ENCODE measurements around the gene PAK1IP1.
A peak's percentile ranks its signal among the peaks of the same experiment; 100 is the strongest.

The PAK1IP1 gene

DNA sequence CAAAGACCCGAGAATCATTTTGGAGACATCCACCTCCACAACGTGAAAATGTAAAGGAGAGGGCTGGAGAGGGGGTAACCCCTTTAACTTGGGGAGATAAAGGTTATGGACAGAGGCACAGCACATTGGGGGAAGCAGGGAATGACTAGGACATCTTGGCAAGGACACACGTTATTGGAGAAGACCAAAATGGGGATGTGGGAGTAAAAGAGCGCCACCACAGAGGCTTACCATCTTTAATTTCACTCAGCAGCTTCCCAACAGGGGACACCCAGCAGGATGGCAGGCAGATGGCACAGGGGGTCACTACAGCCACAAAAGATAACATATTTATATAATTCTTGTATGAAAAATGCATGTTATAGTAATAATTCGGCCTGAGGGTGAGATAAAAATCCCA, 10.2 kb upstream of the PAK1IP1 start:
- DNase-seq (ENCODE audit: extremely low read depth, low read depth), result no peak
- no peak overlapping the region for H3K4me3 ChIP-seq (replicated peaks; ENCODE audit: low read depth, low read length)
- TF ChIP-seq, protein P1, sequence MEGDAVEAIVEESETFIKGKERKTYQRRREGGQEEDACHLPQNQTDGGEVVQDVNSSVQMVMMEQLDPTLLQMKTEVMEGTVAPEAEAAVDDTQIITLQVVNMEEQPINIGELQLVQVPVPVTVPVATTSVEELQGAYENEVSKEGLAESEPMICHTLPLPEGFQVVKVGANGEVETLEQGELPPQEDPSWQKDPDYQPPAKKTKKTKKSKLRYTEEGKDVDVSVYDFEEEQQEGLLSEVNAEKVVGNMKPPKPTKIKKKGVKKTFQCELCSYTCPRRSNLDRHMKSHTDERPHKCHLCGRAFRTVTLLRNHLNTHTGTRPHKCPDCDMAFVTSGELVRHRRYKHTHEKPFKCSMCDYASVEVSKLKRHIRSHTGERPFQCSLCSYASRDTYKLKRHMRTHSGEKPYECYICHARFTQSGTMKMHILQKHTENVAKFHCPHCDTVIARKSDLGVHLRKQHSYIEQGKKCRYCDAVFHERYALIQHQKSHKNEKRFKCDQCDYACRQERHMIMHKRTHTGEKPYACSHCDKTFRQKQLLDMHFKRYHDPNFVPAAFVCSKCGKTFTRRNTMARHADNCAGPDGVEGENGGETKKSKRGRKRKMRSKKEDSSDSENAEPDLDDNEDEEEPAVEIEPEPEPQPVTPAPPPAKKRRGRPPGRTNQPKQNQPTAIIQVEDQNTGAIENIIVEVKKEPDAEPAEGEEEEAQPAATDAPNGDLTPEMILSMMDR (IDR thresholded peaks at IDR 0.05; ENCODE audit: low read depth, low read length, missing control alignments), result no peak

GRCh38 chr6:10685092-10685915, 9.5 kb upstream of the PAK1IP1 start:
- TF ChIP-seq, protein P1 (IDR thresholded peaks at IDR 0.05; ENCODE audit: low read depth, low read length, missing control alignments), result no peak
- no peak for DNase-seq (ENCODE audit: extremely low read depth, low read depth)

GRCh38 chr6:10686901-10687300, 7.9 kb upstream of the PAK1IP1 start:
- TF ChIP-seq, protein P1 (IDR thresholded peaks at IDR 0.05; ENCODE audit: low read depth, low read length, missing control alignments), result no peak
- H3K4me3 ChIP-seq (replicated peaks; ENCODE audit: low read depth, low read length), result no peak overlapping the region
- DNase-seq (ENCODE audit: extremely low read depth, low read depth), result no peak

More at GRCh38 chr6:10685092-10685915, 9.5 kb upstream of the PAK1IP1 start:
- no peak overlapping the region for H3K4me3 ChIP-seq (replicated peaks; ENCODE audit: low read depth, low read length)

DNA sequence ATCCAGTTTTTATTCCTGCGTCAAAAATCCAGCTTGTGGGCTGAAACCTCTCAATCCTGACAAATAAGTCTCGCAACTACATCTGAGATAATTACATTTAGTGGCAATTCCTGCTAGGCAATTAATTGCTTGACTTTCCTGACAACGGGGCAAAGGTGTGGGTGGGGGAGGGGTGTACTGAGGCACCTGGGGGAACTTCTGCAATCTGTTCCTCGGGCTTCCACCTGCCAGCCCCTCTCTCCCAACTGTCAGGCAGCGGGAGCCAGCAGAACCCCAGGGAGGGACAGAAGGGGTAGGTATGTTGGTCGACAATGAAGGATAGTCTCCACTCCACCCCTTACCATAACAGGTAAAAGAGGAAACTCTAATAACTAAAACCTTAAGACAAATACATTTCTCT, 7.2 kb upstream of the PAK1IP1 start:
- no peak overlapping the region for H3K4me3 ChIP-seq (replicated peaks; ENCODE audit: low read depth, low read length)
- TF ChIP-seq, protein P1 (IDR thresholded peaks at IDR 0.05; ENCODE audit: low read depth, low read length, missing control alignments), result no peak
- no peak for DNase-seq (ENCODE audit: extremely low read depth, low read depth)

DNA sequence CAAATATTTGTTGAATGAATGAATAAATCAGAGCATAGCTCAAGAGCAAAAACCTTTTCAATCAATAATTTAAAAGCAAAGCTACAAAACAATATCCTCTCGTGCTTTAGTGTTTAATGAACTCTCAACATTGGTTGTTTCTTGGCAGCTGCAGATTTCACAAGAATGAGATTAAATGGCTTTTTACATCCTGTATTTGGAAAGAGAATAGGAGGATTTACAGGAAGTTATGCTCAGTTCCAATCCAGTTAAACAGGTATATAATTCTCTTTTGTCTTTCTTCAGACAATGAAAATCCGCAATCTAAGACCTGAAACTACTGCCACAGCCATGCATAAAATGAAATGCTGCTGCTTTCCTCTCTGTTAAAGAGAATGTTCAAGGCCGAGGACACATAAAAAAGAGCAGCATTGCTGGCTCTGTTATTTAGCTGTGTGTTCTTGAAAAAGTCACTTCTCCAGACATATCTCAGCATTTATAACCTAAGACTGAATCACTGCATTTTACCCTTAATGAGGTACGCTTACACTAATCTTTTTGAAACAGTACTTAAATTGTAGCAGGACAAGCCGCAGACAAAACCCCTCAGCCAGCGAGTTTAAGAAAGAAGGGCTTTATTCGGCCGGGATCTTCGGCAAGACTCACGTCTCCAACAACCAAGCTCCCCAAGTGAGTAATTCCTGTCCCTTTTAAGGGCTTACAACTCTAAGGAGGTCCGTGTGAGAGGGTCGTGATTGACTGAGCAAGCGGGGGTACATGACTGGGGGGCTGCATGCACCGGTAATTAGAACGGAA, 3.9 kb upstream of the PAK1IP1 start:
- DNase-seq (ENCODE audit: extremely low read depth, low read depth), result no peak
- TF ChIP-seq, protein P1 (IDR thresholded peaks at IDR 0.05; ENCODE audit: low read depth, low read length, missing control alignments), result no peak
- no peak overlapping the region for H3K4me3 ChIP-seq (replicated peaks; ENCODE audit: low read depth, low read length)

- TF ChIP-seq, protein P1 (IDR thresholded peaks at IDR 0.05; ENCODE audit: low read depth, low read length, missing control alignments), result no peak
- DNase-seq (ENCODE audit: extremely low read depth, low read depth), result no peak
- H3K4me3 ChIP-seq (replicated peaks; ENCODE audit: low read depth, low read length), result peak overlapping the region; percentile 79
Observed at GRCh38 chr6:10692965-10693538, 1.7 kb upstream of the PAK1IP1 start.

Measured in HFF-Myc (cell line).